ENCODE results near the gene FMNL2. TPM values are rescaled to one million over a fixed set of nuclear protein-coding genes. Genes with fewer than 3 reads are reported as not detected.

The FMNL2 gene
- total RNA-seq, 2 experiments from 2014 or later = 0.57 to 0.93 TPM

DNA sequence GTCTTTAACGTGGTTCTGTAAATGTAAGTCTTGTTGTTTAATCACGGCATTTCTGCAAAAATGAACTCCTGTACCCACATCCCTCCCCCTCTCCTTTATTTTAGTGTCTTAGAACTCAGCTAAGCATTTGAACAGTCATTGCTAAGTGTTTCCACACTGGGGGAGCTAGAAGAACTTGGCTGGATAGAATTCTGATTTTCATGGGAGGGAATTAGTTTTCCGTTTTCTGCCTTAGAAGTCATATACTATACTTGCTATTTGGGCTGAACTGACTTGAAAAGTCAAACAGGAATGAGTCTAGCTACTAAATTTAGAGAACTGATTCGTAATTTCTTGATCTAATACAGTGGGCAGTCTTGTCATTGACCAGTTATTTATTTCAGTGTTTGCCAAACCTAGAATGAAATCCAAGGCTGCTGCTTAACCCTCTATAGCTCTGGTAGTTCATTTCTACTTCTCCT lies 61.1 kb downstream of the FMNL2 start:
- CTCF ChIA-PET = no interaction called here
- POLR2A ChIA-PET = no interaction called here

GRCh38 chr2:152396763-152397162 lies 61.8 kb downstream of the FMNL2 start:
- POLR2A ChIA-PET = no interaction called here

GRCh38 chr2:152399003-152399402 lies 64.0 kb downstream of the FMNL2 start:
- ChIA-PET CTCF (no interaction called here), POLR2A (no interaction called here)

More at GRCh38 chr2:152396763-152397162, 61.8 kb downstream of the FMNL2 start:
- CTCF ChIA-PET = no interaction called here

GRCh38 chr2:152400607-152401214 lies 65.7 kb downstream of the FMNL2 start:
- ChIA-PET POLR2A (no interaction called here), CTCF (no interaction called here)

- POLR2A ChIA-PET = no interaction called here
- CTCF ChIA-PET = interaction anchor here (0.7 kb wide), 1 partner anchor 12 kb away, joined by 3 read pairs; no protein-coding TSS in a partner anchor
Measured at GRCh38 chr2:152402780-152403759, 68.1 kb downstream of the FMNL2 start.

- POLR2A ChIA-PET = no interaction called here
- CTCF ChIA-PET = no interaction called here
Measured at GRCh38 chr2:152405206-152406118, 70.5 kb downstream of the FMNL2 start.

DNA sequence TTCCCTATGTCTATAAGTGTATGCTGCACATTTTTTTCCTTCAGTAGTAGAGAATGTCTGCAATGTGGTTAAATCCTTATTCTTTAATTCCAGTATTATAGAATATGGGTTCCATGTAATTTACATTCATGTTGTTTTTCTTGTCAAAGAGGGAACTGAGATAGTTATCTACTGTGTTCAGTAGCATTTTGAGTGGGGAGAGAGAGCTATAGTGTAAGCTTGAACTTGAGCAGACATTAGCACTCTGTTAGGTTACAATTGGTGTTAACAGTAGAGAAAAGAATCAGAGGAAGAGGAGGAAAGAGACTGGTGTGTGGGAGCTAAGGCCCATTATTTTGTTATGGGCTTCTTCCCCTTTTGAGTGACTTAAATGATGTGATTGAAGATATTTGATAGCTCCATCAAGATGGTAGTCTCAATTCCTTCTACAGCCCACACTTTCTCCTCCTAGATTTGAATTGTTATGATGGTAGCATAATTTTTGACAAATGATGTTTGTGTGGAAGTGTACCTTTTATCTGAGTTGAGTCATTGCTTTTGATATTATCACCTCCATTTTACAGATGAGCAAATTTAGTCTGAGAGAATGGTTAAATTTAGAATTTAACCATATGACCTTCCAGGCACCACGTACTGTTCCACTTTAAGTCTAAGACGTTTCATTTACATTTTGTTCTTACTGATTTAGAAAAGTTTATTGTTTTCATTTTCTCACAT lies 71.3 kb downstream of the FMNL2 start:
- POLR2A ChIA-PET = no interaction called here

DNA sequence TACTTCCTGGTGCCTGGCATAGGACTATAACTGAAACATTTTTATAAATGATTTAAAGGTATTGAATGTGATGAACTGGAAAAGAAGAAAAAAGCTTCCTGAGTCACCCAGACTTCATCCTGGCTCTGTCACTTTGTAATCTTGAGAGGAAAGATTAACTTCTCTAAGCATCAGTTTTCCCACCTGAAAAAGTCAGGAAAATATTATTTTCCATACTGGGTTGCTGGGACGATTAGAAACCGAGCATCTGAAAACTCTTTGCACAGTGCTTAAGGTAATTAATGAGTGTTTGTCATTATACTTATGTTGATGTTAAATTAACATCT lies 71.8 kb downstream of the FMNL2 start:
- CTCF ChIA-PET = no interaction called here
- POLR2A ChIA-PET = no interaction called here

More for the DNA sequence above, 71.3 kb downstream of the FMNL2 start:
- CTCF ChIA-PET = no interaction called here

GRCh38 chr2:152407204-152407721 lies 72.3 kb downstream of the FMNL2 start:
- CTCF ChIA-PET = no interaction called here
- POLR2A ChIA-PET = no interaction called here

DNA sequence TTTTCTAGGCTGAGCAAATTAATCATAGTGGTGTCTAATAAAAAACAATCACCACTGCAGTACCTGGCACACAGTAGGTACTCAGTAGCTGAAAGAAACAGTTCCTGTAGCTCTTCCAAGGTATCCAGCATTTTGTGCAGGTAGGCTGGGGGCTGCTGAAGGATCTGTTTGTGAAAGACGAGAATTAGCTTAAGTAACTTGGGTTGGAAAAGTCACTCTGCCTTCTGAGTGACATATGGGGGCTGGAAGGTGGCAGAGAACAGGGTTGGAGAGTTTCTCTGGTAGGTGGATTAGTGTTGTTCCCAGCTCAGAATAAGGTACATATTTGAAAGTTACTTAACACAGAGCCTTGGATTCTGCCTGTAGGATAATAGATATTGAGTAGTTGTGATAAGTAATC lies 72.8 kb downstream of the FMNL2 start:
- ChIA-PET CTCF (no interaction called here), POLR2A (no interaction called here)

- ChIA-PET POLR2A (no interaction called here), CTCF (no interaction called here)
Measured at GRCh38 chr2:152408254-152408653, 73.3 kb downstream of the FMNL2 start.

- ChIA-PET CTCF (no interaction called here), POLR2A (no interaction called here)
Measured at GRCh38 chr2:152409386-152410164, 74.6 kb downstream of the FMNL2 start.

DNA sequence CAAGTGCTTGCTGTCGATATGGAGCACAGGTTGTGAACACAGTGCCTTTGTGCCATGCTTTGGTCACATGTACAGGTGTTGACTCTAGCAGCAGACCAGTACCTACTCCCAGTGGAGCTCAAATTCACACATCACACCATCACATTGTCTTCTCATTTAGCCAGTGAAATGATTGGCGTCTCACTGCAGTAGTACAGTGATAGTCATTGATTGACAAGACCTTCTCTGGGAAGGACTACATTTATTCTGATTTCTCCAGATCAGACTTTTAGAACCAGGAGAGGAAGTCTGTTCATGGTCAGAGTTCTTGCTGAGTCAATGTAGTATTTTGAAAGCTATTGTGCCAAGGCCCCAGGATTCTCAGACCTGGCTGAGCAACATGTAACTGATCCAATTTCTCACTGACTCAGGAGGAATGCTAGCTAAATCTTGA lies 75.2 kb downstream of the FMNL2 start:
- CTCF ChIA-PET = no interaction called here
- POLR2A ChIA-PET = no interaction called here

DNA sequence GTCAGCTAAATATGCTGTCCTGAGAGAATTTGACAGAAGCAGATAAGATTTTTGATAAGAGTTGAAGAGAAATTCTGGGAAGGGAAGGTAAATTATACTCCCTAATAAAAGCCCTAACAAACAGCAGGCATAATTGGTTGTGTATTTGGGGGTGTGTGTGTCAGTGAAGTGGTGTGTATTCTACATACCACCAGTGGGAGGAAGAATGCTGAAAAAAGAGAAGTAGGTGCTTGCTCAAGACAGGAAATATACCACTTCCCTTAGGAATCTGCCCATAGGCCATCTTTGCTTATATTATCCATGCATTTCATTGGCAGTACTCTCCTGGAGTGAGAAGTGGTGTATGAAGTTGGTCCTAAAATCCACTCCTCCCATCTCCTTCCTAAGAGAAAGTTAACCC lies 76.2 kb downstream of the FMNL2 start:
- POLR2A ChIA-PET = no interaction called here
- CTCF ChIA-PET = no interaction called here

- POLR2A ChIA-PET = no interaction called here
- CTCF ChIA-PET = no interaction called here
Measured at GRCh38 chr2:152413228-152414030, 78.5 kb downstream of the FMNL2 start.

GRCh38 chr2:152415231-152415642 lies 80.3 kb downstream of the FMNL2 start:
- CTCF ChIA-PET = interaction anchor here (0.7 kb wide), 1 partner anchor 12 kb away, joined by 3 read pairs; no protein-coding TSS in a partner anchor
- POLR2A ChIA-PET = no interaction called here

GRCh38 chr2:152415796-152416195 lies 80.8 kb downstream of the FMNL2 start:
- ChIA-PET POLR2A (no interaction called here), CTCF (no interaction called here)

DNA sequence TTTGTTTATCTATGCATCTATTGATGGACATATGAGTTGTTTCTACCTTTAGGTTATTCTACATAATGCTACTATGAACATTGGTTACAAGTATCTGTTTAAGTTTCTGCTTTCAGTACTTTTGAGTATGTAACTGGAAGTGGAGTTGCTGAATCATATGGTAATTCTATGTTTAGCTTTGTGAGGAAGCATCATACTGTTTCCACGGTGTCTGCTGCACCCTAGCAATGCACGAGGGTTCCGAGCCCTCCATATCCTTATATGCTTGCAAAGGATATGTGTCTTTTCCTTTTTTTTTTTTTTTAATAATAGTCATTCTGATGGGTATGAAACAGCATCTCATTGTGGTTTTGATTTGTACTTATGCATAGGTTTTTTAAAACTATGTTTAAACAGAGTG lies 83.7 kb downstream of the FMNL2 start:
- ChIA-PET CTCF (no interaction called here), POLR2A (no interaction called here)
